HG03196 (cell line): Measurements from ENCODE around the gene ARID5B.
"Not testable (repeated sequence)": the region's sequence is repeated elsewhere in the genome, so short reads cannot be mapped to it uniquely, and the experiment has no call there.

Source experiments
- ATAC-seq: cut with Tn5 transposase; IDR thresholded peaks from one replicate; pipeline ENCODE4 v1.9.1; 2021; ENCODE audit not compliant: unreplicated experiment

The ARID5B gene

GRCh38 chr10:62025901-62026879 lies 124.7 kb downstream of the ARID5B start:
- ATAC-seq, result no peak

GRCh38 chr10:62027841-62028501 lies 126.5 kb downstream of the ARID5B start:
- ATAC-seq, result no peak

- ATAC-seq, result not testable (repeated sequence)
Measured at GRCh38 chr10:62028502-62028842, 127.0 kb downstream of the ARID5B start.

DNA sequence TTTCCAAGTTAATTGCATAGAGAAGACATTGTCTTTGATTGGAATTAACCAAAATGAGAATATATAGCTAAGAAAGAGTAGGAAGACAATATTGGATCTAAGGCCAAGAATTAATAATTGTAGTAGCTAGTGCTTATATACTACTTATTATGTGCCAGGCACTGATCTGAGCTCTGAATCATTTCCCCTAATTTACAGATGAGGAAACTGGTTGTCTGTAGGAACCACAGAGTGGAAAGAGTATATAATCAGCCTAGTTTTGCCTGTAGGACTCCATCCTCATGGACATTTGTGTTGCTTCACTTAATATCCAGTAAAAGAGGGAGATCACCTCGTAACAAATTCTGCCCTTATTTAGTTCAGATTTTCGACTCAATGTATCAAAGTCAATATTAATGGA lies 127.9 kb downstream of the ARID5B start:
- no peak for ATAC-seq

GRCh38 chr10:62031507-62031906 lies 130.0 kb downstream of the ARID5B start:
- ATAC-seq, result no peak

GRCh38 chr10:62033125-62033524 lies 131.6 kb downstream of the ARID5B start:
- ATAC-seq, result no peak

GRCh38 chr10:62034096-62034640 lies 132.7 kb downstream of the ARID5B start:
- no peak for ATAC-seq

GRCh38 chr10:62036186-62037081 lies 134.9 kb downstream of the ARID5B start:
- ATAC-seq, result no peak

- no peak for ATAC-seq
Measured at GRCh38 chr10:62037166-62037831, 135.8 kb downstream of the ARID5B start.

GRCh38 chr10:62037890-62038608 lies 136.6 kb downstream of the ARID5B start:
- no peak for ATAC-seq

DNA sequence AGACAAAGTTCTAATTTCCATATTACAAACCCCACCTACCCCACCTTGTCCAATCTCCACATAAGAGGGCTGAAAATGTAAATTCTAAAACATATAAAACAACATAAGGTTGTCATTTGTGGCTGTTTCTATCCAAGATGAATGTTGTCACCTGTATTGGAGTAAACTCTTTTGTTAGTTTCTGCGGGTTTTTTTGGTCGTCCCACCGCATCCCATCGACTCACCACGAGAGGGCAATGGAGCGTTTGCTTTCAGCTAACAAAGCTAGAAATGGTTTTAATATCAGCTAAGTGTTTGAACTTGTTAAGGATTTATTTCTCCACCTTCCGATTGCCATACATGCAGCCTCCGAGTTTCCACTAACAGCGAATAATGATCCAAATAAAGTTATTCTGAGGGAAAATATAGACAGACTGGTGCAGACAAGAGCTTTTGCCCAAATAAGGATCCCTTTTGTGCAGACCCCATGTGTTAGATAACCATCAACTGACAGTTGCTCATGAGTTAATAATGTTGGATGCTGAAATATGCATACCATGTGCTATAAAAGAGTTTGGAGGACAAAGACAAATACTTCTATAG lies 137.2 kb downstream of the ARID5B start:
- ATAC-seq, result peak; percentile 44

GRCh38 chr10:62039954-62040353 lies 138.5 kb downstream of the ARID5B start:
- ATAC-seq, result no peak

- no peak for ATAC-seq
Measured at GRCh38 chr10:62040881-62041280, 139.4 kb downstream of the ARID5B start.

- ATAC-seq, result no peak
Measured at GRCh38 chr10:62043421-62044021, 142.0 kb downstream of the ARID5B start.

- no peak for ATAC-seq
Measured at GRCh38 chr10:62044566-62044965, 143.1 kb downstream of the ARID5B start.

DNA sequence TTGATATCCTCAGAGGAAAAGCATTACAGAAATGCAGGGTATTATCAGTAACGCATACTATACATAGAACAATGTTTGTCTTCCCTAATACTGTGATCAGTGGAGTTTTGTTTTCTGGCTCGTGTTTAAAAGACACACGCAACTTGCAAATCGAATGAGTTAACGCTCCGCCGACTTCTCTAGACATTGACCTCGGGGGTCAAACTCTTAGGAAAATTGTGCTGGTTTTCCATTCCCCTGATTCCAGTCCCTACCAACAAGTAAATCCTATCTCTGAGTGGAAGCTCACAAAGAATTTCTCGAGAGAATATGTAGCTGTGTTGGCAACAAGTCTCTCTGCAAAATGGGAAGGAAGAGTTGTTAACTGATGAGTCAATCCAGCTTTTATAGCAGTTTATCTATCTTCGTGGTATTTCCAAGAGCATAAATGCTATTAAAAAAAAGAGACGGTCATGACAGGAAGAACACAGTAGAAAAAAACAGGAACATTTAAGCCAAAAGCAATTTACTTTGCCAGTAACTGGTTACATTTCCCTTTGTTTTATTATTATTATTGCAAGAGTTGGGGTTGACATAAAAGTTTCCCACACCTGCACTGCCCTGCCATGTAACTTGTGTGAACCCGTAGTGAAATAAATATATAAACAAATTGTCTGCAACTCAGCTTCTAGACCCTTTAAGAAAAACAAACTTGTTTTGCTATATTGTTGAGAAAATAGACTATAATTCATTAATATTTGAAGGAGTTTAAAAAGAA lies 144.4 kb downstream of the ARID5B start:
- no peak for ATAC-seq

DNA sequence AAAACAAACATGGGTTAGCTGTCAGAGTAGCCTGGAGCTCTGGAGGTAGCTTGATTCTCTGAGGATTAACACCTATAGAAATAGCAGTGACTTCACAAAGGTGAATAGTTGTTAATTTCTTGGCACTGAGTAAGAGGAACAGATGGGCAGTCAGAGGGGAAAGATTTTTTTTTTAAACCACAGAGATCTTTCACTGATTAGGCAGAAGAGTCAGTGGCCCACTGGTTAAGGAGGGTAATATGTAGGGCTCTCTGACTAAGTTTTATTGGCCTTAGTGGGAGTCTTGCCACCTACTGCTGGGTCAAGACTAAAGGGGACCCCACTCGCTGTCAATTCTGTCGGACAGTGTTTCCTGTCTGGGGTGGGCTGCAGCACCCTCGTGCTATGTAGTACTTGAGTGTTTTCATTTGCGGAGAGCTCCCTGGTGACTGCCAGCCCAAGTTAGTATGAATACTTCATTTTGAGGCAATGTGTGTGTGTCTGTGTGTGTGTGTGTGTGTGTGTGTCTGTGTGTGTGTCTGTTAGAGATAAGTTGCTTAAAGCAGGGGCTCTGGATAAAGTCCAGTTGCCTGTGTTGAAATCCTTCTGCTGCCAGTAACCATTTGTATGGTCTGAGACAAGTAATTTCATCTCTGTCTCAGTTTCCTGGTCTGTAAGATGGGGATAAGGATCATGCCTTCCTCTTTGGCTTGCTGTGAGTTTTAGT lies 145.2 kb downstream of the ARID5B start:
- peak; percentile 52 for ATAC-seq
